ENCODE results near the gene CASR. TPM values are rescaled to one million over a fixed set of nuclear protein-coding genes. Genes with fewer than 3 reads are reported as not detected.
"Not testable (repeated sequence)": the region's sequence is repeated elsewhere in the genome, so short reads cannot be mapped to it uniquely, and the experiment has no call there.

Gene CASR, protein sequence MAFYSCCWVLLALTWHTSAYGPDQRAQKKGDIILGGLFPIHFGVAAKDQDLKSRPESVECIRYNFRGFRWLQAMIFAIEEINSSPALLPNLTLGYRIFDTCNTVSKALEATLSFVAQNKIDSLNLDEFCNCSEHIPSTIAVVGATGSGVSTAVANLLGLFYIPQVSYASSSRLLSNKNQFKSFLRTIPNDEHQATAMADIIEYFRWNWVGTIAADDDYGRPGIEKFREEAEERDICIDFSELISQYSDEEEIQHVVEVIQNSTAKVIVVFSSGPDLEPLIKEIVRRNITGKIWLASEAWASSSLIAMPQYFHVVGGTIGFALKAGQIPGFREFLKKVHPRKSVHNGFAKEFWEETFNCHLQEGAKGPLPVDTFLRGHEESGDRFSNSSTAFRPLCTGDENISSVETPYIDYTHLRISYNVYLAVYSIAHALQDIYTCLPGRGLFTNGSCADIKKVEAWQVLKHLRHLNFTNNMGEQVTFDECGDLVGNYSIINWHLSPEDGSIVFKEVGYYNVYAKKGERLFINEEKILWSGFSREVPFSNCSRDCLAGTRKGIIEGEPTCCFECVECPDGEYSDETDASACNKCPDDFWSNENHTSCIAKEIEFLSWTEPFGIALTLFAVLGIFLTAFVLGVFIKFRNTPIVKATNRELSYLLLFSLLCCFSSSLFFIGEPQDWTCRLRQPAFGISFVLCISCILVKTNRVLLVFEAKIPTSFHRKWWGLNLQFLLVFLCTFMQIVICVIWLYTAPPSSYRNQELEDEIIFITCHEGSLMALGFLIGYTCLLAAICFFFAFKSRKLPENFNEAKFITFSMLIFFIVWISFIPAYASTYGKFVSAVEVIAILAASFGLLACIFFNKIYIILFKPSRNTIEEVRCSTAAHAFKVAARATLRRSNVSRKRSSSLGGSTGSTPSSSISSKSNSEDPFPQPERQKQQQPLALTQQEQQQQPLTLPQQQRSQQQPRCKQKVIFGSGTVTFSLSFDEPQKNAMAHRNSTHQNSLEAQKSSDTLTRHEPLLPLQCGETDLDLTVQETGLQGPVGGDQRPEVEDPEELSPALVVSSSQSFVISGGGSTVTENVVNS
- 1 to 10 TPM in 1 of 7 donors, under 1 TPM in 6; 0.08 to 2.6 (median 0.13) TPM for total RNA-seq
- polyA plus RNA-seq: 1 to 10 TPM in 1 of 2 donors, under 1 TPM in 1; 0.67 to 1.5 TPM
- long read RNA-seq, donor 1: 0 reads
- long read RNA-seq, donor 2: 0 reads
- long read RNA-seq, donor 3: 0 reads

DNA sequence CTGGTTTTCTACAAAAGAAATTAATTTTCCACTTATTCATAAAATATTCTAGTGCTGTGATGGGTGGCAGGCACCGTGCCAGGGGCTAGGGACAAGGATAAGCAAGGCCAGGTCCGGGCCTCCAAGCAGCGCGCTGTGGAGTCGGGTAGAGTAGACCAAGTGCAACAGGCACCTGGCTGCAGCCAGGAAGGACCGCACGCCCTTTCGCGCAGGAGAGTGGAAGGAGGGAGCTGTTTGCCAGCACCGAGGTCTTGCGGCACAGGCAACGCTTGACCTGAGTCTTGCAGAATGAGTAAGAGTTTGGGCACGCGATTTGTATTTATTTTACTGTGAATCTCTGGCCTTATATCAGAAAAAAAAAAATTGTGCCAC, at the start of gene CASR:
Gene CASR, plus strand, starts transcription at position 148 of the 372 bp plus-strand sequence. CDS start 70,522 bp downstream, outside the sequence.
- WGBS, 3 donors: 23 to 37% (median 29%) methylated on average over 14 of the region's 14 CpGs

DNA sequence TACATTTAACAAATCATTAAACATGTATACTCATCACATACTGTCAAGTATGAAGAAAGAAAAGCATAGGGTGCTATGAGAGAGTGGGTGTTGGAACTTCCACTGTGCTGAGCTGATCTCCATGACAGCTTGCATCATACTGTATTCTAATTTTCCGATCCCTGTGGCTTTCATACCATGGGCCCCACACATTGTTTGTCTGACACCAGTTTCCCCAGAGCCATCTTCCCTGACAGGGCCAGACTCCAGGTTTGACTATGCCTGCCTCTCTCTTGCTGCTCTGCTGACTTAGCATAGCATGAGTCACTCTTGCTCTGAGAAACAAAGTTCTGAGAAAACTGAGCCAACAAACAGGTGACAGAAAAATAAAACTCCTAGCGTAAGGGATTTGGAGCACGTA, 37.0 kb upstream of the CASR start:
- TF ChIP-seq EP300 (IDR thresholded peaks at IDR 0.05) (no peak), POLR2A (IDR thresholded peaks at IDR 0.05) (no peak), CTCF (IDR thresholded peaks at IDR 0.05) (no peak)
- Histone ChIP-seq H3K4me3 (no peak overlapping the region), H3K27ac (no peak overlapping the region), H3K36me3 (no peaks in the 10 kb centered on the region), H3K4me1 (ENCODE audit: insufficient read depth) (no peaks in the 10 kb centered on the region), H3K9me3 (no peaks in the 10 kb centered on the region), H3K27me3 (no peaks in the 10 kb centered on the region)
- DNase-seq: no peak
- 86 to 91% (median 90%) methylated on average over 3 of the region's 3 CpGs for WGBS, 3 donors
- intact Hi-C loops (cut with DNase I): no loop called here

More for the DNA sequence above, at the start of gene CASR:
- Histone ChIP-seq H3K4me3 (no peak within 1 kb of the TSS), H3K4me1 (ENCODE audit: insufficient read depth) (no peaks in the 10 kb centered on the region), H3K27me3 (no peaks in the 10 kb centered on the region), H3K27ac (no peak within 1 kb of the TSS), H3K36me3 (no peaks in the 10 kb centered on the region), H3K9me3 (no peaks in the 10 kb centered on the region)
- no peak for TF ChIP-seq POLR2A (IDR thresholded peaks at IDR 0.05)
- no peak for TF ChIP-seq EP300 (IDR thresholded peaks at IDR 0.05)
- TF ChIP-seq CTCF (IDR thresholded peaks at IDR 0.05): no peak
- DNase-seq: peak in 1 of 5 donors; percentile 15
- intact Hi-C loops (cut with DNase I): no loop called here

GRCh38 chr3:122148941-122149627, 34.4 kb upstream of the CASR start:
- no peaks in the 10 kb centered on the region for H3K9me3 ChIP-seq
- intact Hi-C loops (cut with DNase I): no loop called here
- no peaks in the 10 kb centered on the region for H3K36me3 ChIP-seq
- no peaks in the 10 kb centered on the region for H3K4me1 ChIP-seq (ENCODE audit: insufficient read depth)
- H3K27me3 ChIP-seq: no peaks in the 10 kb centered on the region
- WGBS, 3 donors: 76 to 82% (median 80%) methylated on average over 2 of the region's 2 CpGs
- no peak for TF ChIP-seq POLR2A (IDR thresholded peaks at IDR 0.05)
- no peak for TF ChIP-seq EP300 (IDR thresholded peaks at IDR 0.05)
- no peak for TF ChIP-seq CTCF (IDR thresholded peaks at IDR 0.05)
- no peak for DNase-seq
- H3K4me3 ChIP-seq: no peak overlapping the region
- H3K27ac ChIP-seq: no peak overlapping the region

DNA sequence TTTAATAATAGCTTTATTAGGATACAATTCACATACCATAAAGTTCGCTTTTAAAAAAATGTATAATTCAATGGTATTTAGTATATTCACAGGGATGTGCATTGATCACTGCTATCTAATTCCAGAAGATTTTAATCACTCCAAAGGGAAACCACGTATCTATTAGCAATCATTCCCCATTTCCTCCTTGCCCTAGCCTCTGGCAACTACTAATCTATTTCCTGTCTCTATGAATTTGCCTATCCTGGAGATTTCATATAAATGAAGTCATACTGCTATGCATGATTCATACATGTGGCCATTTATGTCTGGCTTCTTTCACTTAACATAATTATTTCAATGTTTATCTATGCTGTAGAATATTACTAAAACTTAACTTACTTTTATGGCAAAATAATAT, 32.0 kb upstream of the CASR start:
- Histone ChIP-seq H3K27me3 (no peaks in the 10 kb centered on the region), H3K4me3 (no peak overlapping the region), H3K36me3 (no peaks in the 10 kb centered on the region), H3K9me3 (peaks cover 0 to 5% of the 10 kb centered on the region in 2 donors), H3K27ac (no peak overlapping the region), H3K4me1 (ENCODE audit: insufficient read depth) (no peaks in the 10 kb centered on the region)
- DNase-seq: no peak
- 67 to 74% (median 74%) methylated on average over 2 of the region's 2 CpGs for WGBS, 3 donors
- intact Hi-C loops (cut with DNase I): no loop called here
- TF ChIP-seq CTCF (IDR thresholded peaks at IDR 0.05) (no peak), POLR2A (IDR thresholded peaks at IDR 0.05) (no peak), EP300 (IDR thresholded peaks at IDR 0.05) (no peak)

DNA sequence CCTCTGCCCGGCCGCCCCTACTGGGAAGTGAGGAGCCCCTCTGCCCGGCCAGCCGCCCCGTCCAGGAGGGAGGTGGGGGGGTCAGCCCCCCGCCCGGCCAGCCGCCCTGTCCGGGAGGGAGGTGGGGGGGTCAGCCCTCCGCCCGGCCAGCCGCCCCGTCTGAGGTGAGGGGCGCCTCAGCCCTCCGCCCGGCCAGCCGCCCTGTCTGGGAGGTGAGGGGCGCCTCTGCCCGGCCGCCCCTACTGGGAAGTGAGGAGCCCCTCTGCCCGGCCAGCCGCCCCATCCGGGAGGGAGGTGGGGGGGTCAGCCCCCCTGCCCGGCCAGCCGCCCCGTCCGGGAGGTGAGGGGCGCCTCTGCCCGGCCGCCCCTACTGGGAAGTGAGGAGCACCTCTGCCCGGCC, 18.5 kb upstream of the CASR start:
- DNase-seq; intact Hi-C loops (cut with DNase I): not testable (repeated sequence)
- WGBS, 3 donors: 93 to 100% methylated on average over 1 to 19 of the region's 31 CpGs; no CpG with 5 or more reads in 1 of the 3 donors

More for the DNA sequence above, 18.5 kb upstream of the CASR start:
- H3K27ac ChIP-seq; H3K4me1 ChIP-seq (ENCODE audit: insufficient read depth); H3K36me3 ChIP-seq; H3K27me3 ChIP-seq; H3K4me3 ChIP-seq; H3K9me3 ChIP-seq: not testable (repeated sequence)

Data from ovary (tissue), 10 donors.